Sigmoid colon (tissue), 4 donors: Measurements from ENCODE around the gene OPRPN.

Experiments
- EP300 ChIP-seq, 4 donors: sonication (generic); formaldehyde crosslinking; IDR thresholded peaks; one replicate each; pipeline ENCODE4 v1.6.1; 2017; ENCODE audit warnings: antibody characterized with exemption in 4 of 4
- POLR2A ChIP-seq, 2 donors: fragments of 450-650 bp; IDR thresholded peaks; one replicate each; pipeline ENCODE4 v1.6.1; 2016; ENCODE audit warnings: antibody characterized with exemption in 2 of 2, mild to moderate bottlenecking in 2 of 2, moderate library complexity in 2 of 2
- POLR2AphosphoS5 ChIP-seq, 4 donors: sonication (generic); formaldehyde crosslinking; IDR thresholded peaks; one replicate each; pipeline ENCODE4 v1.6.1; 2017; ENCODE audit warnings: antibody characterized with exemption in 4 of 4
- TF ChIP-seq, protein P1 (sequence below), 4 experiments: fragments of 450-650 bp in 3 of 4; fragments of 200-600 bp in 1 of 4; IDR thresholded peaks; one replicate each; pipeline ENCODE4 v1.5.1; 2016 to 2019; ENCODE audit warnings: antibody characterized with exemption in 4 of 4, mild to moderate bottlenecking in 3 of 4, moderate library complexity in 2 of 4

DNA sequence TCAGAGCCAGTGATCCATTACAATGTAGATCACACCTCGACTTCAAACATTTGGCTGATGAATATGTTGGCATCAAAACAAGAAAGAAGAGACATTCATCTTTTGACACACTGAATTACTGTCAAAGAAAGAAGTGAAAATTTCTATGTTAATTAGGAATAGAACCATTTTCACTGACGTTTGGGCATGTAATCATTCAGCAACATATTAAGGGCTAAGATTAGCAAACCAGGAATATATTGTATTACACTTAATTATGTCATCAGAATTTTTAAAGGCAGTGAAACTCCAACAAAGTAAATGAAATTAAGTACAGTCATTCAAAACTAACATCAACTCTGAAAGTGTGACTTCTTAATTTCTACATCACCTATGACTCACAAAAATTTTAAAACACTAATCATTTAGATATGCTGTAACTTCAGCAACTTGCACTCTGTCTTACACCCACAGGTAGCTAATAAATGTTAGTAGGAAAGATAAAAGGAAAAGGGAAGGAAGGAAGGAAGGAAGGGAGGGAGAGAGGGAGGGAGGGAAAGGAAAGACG is 38.6 kb upstream of the OPRPN start:
- no peak for TF ChIP-seq POLR2A (IDR thresholded peaks at IDR 0.05)
- TF ChIP-seq, protein P1, sequence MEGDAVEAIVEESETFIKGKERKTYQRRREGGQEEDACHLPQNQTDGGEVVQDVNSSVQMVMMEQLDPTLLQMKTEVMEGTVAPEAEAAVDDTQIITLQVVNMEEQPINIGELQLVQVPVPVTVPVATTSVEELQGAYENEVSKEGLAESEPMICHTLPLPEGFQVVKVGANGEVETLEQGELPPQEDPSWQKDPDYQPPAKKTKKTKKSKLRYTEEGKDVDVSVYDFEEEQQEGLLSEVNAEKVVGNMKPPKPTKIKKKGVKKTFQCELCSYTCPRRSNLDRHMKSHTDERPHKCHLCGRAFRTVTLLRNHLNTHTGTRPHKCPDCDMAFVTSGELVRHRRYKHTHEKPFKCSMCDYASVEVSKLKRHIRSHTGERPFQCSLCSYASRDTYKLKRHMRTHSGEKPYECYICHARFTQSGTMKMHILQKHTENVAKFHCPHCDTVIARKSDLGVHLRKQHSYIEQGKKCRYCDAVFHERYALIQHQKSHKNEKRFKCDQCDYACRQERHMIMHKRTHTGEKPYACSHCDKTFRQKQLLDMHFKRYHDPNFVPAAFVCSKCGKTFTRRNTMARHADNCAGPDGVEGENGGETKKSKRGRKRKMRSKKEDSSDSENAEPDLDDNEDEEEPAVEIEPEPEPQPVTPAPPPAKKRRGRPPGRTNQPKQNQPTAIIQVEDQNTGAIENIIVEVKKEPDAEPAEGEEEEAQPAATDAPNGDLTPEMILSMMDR (IDR thresholded peaks at IDR 0.05): no peak
- no peak for TF ChIP-seq POLR2AphosphoS5 (IDR thresholded peaks at IDR 0.05)
- TF ChIP-seq EP300 (IDR thresholded peaks at IDR 0.05): no peak
